Suppressor macrophage treated with lipopolysaccharide for 4 hours (primary cell): ENCODE data around the gene SERPINE2.
A peak's percentile ranks its signal among the peaks of the same experiment; 100 is the strongest.

ENCODE experiments used
- DNase-seq: peaks from one replicate; pipeline ENCODE4 v3.0.0-alpha.2; 2020

Gene SERPINE2, protein sequence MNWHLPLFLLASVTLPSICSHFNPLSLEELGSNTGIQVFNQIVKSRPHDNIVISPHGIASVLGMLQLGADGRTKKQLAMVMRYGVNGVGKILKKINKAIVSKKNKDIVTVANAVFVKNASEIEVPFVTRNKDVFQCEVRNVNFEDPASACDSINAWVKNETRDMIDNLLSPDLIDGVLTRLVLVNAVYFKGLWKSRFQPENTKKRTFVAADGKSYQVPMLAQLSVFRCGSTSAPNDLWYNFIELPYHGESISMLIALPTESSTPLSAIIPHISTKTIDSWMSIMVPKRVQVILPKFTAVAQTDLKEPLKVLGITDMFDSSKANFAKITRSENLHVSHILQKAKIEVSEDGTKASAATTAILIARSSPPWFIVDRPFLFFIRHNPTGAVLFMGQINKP

GRCh38 chr2:224039080-224039769 lies at the start of gene SERPINE2:
TSS of gene SERPINE2 (minus strand) at chr2:224039286. CDS start at chr2:224001900, 37,386 bp downstream.
- no peak for DNase-seq

DNA sequence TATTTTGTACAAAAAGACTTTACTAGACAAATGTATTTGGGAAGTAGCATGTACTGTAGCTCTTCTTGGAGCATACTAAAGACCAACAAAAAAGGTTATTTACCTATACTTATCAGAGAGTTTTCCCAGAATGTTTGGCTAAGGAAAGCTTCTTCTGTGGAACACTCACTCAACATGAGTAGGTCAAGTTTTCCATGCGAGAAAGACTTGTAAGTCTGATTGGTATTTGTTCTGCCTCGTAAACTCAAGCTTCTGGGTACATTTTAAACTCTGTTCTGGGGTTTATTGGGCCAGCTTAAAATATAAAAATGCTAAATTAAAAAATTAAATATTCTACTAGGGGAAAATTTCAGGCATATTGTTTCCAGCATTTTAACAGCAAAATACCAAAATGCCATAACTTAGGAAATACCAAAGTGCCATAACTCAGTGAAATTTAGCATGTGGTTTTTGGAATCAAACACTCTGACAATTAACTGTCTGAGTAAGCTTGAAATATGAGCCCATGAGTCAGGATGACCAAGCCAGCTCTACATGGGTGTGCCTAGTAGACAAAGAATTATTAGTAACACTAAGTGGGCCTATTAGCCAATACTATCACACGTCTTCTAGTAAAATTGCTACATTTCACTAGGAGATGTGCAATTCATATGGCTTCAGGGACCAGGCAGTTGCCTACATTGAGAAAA lies 47.3 kb upstream of the SERPINE2 start:
- peak; percentile 44 for DNase-seq

DNA sequence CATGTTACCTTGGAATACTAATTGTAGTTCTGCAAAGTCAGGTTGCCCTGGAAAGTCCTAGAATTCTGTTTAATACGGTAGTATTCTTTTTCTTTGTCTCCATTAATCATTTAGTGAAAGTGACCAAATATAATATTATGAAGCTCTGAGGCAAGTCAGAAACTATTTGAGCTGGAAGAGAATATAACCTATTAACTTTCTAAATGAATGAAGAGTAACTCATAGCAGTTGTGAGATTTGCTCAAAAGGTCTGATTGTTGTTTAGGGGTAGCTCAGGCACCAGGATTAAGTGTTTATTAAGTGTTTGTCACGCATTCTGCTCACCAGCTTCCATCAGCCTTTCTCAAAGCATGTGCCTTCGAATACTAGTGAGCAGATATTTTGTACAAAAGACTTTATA lies 46.7 kb upstream of the SERPINE2 start:
- no peak for DNase-seq

GRCh38 chr2:224085246-224085645 lies 46.2 kb upstream of the SERPINE2 start:
- DNase-seq = no peak

GRCh38 chr2:224084266-224084892 lies 45.3 kb upstream of the SERPINE2 start:
- no peak for DNase-seq

GRCh38 chr2:224083638-224084037 lies 44.6 kb upstream of the SERPINE2 start:
- DNase-seq = no peak

- DNase-seq = no peak
These were observed 39.6 kb upstream of the SERPINE2 start for GRCh38 chr2:224078656-224079055.

GRCh38 chr2:224077773-224078507 lies 38.9 kb upstream of the SERPINE2 start:
- DNase-seq = no peak

- DNase-seq = no peak
These were observed 36.5 kb upstream of the SERPINE2 start for GRCh38 chr2:224075588-224075987.

GRCh38 chr2:224073676-224074075 lies 34.6 kb upstream of the SERPINE2 start:
- DNase-seq = no peak

GRCh38 chr2:224072541-224073188 lies 33.6 kb upstream of the SERPINE2 start:
- no peak for DNase-seq

DNA sequence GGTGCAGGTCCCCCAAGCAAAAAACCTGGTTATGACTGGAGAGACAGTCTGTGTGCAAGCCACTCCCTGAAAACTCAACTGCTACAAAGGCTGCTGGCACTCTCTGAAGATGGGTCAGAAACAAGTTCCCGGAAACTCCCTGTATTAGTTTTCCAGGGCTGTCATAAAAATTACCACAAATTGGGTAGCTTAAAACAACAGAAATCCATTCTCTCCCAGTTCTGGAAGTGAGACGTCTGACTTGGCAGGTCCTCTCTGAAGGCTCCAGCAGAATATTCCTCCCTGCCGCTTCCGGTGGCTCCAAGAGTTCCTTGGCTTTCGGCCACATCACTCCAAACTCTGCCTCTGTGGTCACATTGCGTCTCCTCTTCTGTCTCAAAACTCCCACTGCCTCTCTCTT lies 30.1 kb upstream of the SERPINE2 start:
- DNase-seq = no peak

- DNase-seq = no peak
These were observed 24.2 kb upstream of the SERPINE2 start for GRCh38 chr2:224063298-224063648.

GRCh38 chr2:224062481-224063297 lies 23.6 kb upstream of the SERPINE2 start:
- no peak for DNase-seq

DNA sequence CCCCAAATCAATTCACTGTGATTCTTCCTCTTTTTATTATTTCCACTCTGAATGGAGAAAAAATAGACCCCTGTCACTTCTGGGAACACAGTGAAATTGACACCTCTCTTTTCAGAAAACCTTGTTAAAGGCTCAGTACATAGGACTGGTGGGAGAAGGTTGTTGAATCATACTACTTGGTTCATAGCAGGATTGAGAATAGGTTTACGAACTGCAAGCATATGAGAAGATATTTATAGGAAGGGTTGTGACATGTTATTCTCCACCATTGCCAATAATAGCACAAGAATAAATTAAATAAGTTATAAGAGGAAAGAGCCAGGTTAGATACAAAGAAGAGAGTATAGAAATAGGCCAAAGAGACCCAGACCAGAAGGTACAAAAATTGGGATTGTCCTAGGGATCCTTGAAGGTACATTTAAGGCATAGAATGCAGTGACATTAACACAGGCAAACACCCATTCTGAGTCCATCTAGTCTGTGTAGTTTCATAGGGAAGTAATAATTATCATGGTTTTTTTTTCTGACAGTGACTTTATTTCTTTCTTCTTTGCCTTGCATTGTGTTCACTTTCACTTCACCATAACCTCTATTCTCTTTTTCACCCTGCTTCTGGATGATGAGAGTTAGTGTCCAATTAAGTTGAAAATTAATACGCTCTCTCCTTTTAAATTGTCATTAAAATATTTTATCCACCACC lies 21.8 kb upstream of the SERPINE2 start:
- peak; percentile 23 for DNase-seq

DNA sequence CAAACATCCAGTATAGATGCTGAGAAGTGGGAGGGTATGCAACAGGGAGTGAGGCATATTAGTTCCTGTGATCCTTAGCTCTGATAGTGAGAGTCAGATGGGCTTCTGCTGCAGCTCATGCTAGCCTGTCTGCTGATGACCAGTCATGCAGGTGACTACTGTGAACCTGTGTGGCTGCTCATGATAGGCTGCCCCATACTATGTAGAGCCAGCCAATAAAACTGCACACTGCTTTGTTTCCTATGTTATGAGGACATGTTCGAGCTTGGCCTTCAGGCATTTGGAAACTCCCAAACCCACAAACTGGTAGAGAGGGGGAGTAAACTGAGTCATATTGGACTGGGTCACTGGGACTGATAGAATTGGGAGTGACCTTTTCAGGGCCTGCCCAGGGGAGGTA lies 20.1 kb upstream of the SERPINE2 start:
- no peak for DNase-seq

DNA sequence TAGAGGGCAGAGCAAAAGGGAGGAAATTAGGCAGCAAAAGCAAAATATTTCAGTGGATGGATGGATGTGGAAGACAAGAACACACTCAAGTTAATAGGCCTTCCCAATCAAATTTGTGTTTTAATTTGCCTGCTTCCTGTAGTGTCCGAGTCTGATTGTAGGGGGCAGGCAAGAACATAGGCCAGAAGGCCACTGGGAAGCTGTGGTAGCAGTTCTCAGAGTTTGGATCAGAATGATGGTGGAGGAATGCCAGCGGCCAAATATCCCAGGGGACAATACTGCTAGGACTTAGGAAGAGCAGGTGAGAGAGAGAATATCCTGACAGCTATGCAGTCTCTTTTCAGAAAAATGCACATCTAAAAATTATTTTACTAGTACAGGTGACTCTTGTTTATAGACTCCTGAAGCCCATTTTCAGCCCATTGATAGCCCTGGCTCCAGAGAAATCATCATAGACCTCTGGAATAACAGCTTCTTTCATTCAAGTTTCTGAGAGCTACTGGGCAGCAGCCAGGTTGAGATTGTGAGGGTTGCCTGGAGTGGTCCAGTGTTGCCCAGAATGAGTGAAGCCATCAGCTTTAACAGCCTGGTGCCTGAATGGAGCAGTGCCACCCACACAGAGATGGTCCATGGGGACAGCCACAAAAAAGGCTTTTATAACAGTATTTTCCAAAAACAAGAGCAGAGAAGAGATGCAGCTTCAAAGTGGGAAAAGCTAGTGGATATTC lies 19.1 kb upstream of the SERPINE2 start:
- DNase-seq = no peak

DNA sequence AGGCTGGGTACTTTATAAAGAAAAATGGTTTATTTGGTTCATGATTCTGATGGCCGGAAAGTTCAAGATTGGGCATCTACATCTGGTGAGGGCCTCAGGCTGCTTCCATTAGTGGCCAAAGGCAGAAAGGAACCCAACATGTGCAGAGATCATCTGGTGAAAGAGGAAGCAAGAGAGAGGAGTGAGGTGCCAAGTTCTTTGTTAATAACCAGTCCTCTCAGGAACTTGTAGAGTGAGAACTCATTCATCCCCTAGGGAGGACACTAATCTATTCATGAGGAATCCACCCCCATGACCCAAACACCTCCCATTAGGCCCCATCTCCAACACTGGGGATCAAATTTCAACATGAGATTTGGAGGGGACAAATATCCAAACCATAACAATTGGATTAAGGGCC lies 17.8 kb upstream of the SERPINE2 start:
- DNase-seq = no peak

- DNase-seq = peak; percentile 16
These were observed 16.0 kb upstream of the SERPINE2 start for GRCh38 chr2:224055101-224055500.

GRCh38 chr2:224046752-224047151 lies 7.7 kb upstream of the SERPINE2 start:
- no peak for DNase-seq
